ENCODE results near the gene PIK3C2A. TPM values are rescaled to one million over a fixed set of nuclear protein-coding genes. Genes with fewer than 3 reads are reported as not detected.

The PIK3C2A gene
- total and polyA plus RNA-seq, 2 of the 13 experiments (the other 11 are each of a cell fraction or from before 2014, with no cell fraction given), result 27.5 to 49.9 TPM

- CTCF ChIA-PET (ENCODE audit: low intra/inter-chr PET ratio, low total read pairs), result no interaction called here
- H3K9me3 ChIP-seq (ENCODE audit: low read length), result no peaks in the 10 kb centered on the region
- H3K4me1 ChIP-seq (ENCODE audit: insufficient read depth, low read length), result peaks cover 7% of the 10 kb centered on the region
- POLR2A ChIA-PET, result no interaction called here
- no peak for ATAC-seq
- H3K79me2 ChIP-seq (ENCODE audit: insufficient read depth, low read length), result peaks cover 71% of the 10 kb centered on the region
- no peak overlapping the region for H3K4me3 ChIP-seq (replicated peaks in 1 of 3; ENCODE audit: insufficient read depth in 1 of 3, low read depth in 2 of 3, low read length in 3 of 3)
- no peak overlapping the region for H3K9ac ChIP-seq (ENCODE audit: insufficient read depth, low read depth, low read length)
- no peak for FAIRE-seq
- no peaks in the 10 kb centered on the region; a peak in 1 of 5 replicates for H3K27me3 ChIP-seq (ENCODE audit: control insufficient read depth in 1 of 2, insufficient read depth in 2 of 2, low read length in 2 of 2)
- H3K36me3 ChIP-seq (replicated peaks in 1 of 2; ENCODE audit: control insufficient read depth in 1 of 2, insufficient read depth in 2 of 2, low read length in 2 of 2), result peaks cover 8 to 23% of the 10 kb centered on the region in 2 experiments
- no TSS peak for BruUV-seq (replicated peaks)
- intact Hi-C loops (cut with micrococcal nuclease; ENCODE audit: unreplicated experiment) (no loop called here), in situ Hi-C loops (cut with HindIII; ENCODE audit: extremely low pct_ligation_motif_present, low pct_unique_long_range_greater_than_20kb) (no loop called here)
- H3K27ac ChIP-seq (ENCODE audit: extremely low read length, insufficient read depth, low read length), result no peak overlapping the region
- DNase-seq (ENCODE audit: low spot score), result no peak
- no peak overlapping the region for H3K4me2 ChIP-seq (ENCODE audit: low read depth, low read length)
- H2AFZ ChIP-seq (ENCODE audit: low read length), result no peak overlapping the region
- WGBS (ENCODE audit: low lambda C conversion rate), result 100% methylated on average over 1 of the region's 1 CpG
- peaks cover 13% of the 10 kb centered on the region; the same call in 1 of the 2 replicates for H4K20me1 ChIP-seq (ENCODE audit: insufficient read depth, low read length)
- TF ChIP-seq CCDC6 (CRISPR knock-in tag; IDR thresholded peaks at IDR 0.05), result no peak
- TF ChIP-seq SMAD3 (CRISPR knock-in tag; IDR thresholded peaks at IDR 0.05), result no peak
- no peak for TF ChIP-seq MEIS2 (CRISPR knock-in tag; IDR thresholded peaks at IDR 0.05)
- TF ChIP-seq POLR2AphosphoS5 (IDR thresholded peaks at IDR 0.05; ENCODE audit: low read depth, low read length), result no peak
- no peak for TF ChIP-seq ISL2 (CRISPR knock-in tag; IDR thresholded peaks at IDR 0.05)
- TF ChIP-seq TEAD3 (CRISPR knock-in tag; optimal IDR thresholded peaks at IDR 0.05; ENCODE audit: borderline replicate concordance), result no peak
- TF ChIP-seq ZNF318 (CRISPR knock-in tag; IDR thresholded peaks at IDR 0.05), result no peak
- no peak for TF ChIP-seq SNAPC5 (CRISPR knock-in tag; IDR thresholded peaks at IDR 0.05; ENCODE audit: borderline replicate concordance)
- no peak for TF ChIP-seq TEAD2 (CRISPR knock-in tag; IDR thresholded peaks at IDR 0.05)
- no peak for TF ChIP-seq ZNF253 (CRISPR knock-in tag; IDR thresholded peaks at IDR 0.05; ENCODE audit: borderline replicate concordance)
- TF ChIP-seq ISX (CRISPR knock-in tag; conservative IDR thresholded peaks at IDR 0.05), result no peak
- no peak for TF ChIP-seq ZBTB46 (CRISPR knock-in tag; IDR thresholded peaks at IDR 0.05; ENCODE audit: borderline replicate concordance)
These were observed 35.9 kb downstream of the PIK3C2A start for GRCh38 chr11:17171916-17172315.

Measured in HepG2 (cell line).